NCI-H2107 (cell line): ENCODE data around the gene IGSF6.
A peak's percentile ranks its signal among the peaks of the same experiment; 100 is the strongest.

Experiments
- DNase-seq: peaks from one replicate; lab custom pipeline; 2025; lab: John Stamatoyannopoulos, UW

IGSF6 gene

GRCh38 chr16:21600031-21600773 lies 52.2 kb downstream of the IGSF6 start:
- DNase-seq, result no peak

GRCh38 chr16:21599122-21600030 lies 53.0 kb downstream of the IGSF6 start, which contains the start of gene METTL9:
Gene METTL9 (plus strand): TSS chr16:21599577. CDS start chr16:21599734, 157 bp downstream.
- peak; percentile 94 for DNase-seq

- no peak for DNase-seq
Observed at GRCh38 chr16:21598701-21599121, 53.7 kb downstream of the IGSF6 start.

- DNase-seq, result no peak
Observed at GRCh38 chr16:21598206-21598605, 54.2 kb downstream of the IGSF6 start.

GRCh38 chr16:21597561-21598030 lies 54.8 kb downstream of the IGSF6 start:
- no peak for DNase-seq

GRCh38 chr16:21593530-21594289 lies 58.7 kb downstream of the IGSF6 start:
- no peak for DNase-seq

GRCh38 chr16:21592191-21592590 lies 60.2 kb downstream of the IGSF6 start:
- DNase-seq, result no peak

GRCh38 chr16:21590796-21591195 lies 61.6 kb downstream of the IGSF6 start:
- DNase-seq, result no peak

GRCh38 chr16:21590287-21590686 lies 62.1 kb downstream of the IGSF6 start:
- DNase-seq, result no peak

- DNase-seq, result no peak
Observed at GRCh38 chr16:21589551-21589950, 62.9 kb downstream of the IGSF6 start.
